ENCODE measurements around the gene TBC1D8. TPM values are rescaled to one million over a fixed set of nuclear protein-coding genes. Genes with fewer than 3 reads are reported as not detected.

Gene TBC1D8
- total and polyA plus RNA-seq, 9 of the 15 experiments (the other 6 are each of a cell fraction or from before 2014, with no cell fraction given) = 0.36 to 1.3 (median 0.82) TPM

DNA sequence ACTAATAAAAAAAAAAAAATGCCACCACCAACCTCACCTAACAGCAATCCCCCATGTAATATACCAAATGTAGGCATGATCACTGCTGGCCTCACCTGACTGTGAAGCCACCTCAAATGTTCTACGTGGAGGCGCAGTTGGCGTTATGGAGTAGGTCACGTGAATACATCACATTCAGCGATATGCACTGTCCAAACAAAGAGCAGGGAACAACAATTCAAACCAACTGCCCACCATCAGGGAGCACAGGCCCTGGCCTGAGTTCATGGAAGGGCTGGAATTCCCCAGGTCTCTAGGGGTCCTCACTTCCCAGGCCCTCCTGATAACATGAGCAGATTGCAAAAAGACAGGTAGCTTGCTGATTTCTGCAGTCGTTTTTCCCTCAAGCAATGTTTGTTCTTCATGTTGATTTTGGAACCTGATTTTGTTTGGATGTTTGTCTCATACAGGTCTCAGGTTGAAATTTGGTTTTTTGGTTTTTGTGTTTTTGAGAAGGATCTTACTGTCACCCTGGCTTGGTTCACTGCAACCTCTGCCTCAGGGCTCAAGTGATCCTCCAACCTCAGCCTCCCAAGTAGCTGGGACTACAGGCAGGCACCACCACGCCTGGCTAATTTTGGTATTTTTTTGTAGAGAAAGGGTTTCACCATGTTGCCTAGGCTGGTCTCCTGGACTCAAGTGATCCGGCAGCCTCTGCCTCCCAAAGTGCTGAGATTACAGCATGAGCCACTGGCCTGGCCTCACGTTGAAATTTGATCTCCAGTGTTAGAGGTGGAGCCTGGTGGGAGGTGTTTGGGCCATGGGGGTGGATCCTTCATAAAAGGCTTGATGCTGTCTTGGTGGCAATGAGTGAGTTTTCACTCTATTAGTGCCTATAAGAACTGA is 15.5 kb downstream of the TBC1D8 start (continued):
- TF ChIP-seq, protein P1, sequence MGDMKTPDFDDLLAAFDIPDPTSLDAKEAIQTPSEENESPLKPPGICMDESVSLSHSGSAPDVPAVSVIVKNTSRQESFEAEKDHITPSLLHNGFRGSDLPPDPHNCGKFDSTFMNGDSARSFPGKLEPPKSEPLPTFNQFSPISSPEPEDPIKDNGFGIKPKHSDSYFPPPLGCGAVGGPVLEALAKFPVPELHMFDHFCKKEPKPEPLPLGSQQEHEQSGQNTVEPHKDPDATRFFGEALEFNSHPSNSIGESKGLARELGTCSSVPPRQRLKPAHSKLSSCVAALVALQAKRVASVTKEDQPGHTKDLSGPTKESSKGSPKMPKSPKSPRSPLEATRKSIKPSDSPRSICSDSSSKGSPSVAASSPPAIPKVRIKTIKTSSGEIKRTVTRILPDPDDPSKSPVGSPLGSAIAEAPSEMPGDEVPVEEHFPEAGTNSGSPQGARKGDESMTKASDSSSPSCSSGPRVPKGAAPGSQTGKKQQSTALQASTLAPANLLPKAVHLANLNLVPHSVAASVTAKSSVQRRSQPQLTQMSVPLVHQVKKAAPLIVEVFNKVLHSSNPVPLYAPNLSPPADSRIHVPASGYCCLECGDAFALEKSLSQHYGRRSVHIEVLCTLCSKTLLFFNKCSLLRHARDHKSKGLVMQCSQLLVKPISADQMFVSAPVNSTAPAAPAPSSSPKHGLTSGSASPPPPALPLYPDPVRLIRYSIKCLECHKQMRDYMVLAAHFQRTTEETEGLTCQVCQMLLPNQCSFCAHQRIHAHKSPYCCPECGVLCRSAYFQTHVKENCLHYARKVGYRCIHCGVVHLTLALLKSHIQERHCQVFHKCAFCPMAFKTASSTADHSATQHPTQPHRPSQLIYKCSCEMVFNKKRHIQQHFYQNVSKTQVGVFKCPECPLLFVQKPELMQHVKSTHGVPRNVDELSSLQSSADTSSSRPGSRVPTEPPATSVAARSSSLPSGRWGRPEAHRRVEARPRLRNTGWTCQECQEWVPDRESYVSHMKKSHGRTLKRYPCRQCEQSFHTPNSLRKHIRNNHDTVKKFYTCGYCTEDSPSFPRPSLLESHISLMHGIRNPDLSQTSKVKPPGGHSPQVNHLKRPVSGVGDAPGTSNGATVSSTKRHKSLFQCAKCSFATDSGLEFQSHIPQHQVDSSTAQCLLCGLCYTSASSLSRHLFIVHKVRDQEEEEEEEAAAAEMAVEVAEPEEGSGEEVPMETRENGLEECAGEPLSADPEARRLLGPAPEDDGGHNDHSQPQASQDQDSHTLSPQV (IDR thresholded peaks at IDR 0.05) = no peak
- TF ChIP-seq BMI1 (IDR thresholded peaks at IDR 0.05; ENCODE audit: low read length) (no peak), MAFK (IDR thresholded peaks at IDR 0.05; ENCODE audit: low read length) (no peak)

DNA sequence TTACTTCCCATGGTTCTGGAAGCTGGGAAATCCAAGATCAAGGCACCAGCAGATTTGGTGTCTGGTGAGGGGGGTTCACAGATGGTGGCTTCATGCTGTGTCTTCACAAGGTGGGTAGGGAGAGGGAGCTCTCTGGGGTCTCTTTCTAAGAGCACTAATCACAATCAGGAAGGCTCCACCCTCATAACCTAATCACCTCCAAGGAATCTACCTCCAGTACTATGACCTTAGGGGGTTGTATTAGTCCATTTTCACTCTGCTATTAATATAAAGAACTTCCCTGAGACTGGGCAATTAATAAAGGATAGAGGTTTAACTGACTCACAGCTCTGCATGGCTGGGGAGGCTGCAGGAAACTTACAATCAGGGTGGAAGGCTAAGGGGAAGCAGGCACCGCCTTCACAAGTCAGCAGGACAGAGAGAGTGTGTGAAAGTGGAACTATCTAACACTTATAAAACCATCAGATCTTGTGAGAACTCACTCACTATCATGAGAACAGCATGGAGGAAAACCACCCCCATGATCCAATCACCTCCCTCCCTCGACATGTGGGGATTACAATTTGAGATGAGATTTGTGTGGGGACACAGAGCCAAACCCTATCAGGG is 17.6 kb downstream of the TBC1D8 start:
- POLR2A ChIA-PET = interaction anchor here (0.7 kb wide), 1 partner anchor 13 kb away, joined by 3 read pairs; no protein-coding TSS in a partner anchor

More for the DNA sequence above, 17.6 kb downstream of the TBC1D8 start:
- Histone ChIP-seq H3K9ac (ENCODE audit: insufficient read depth in 1 of 2, low read depth in 2 of 2, low read length in 2 of 2) (no peak overlapping the region), H3K9me1 (ENCODE audit: control insufficient read depth, insufficient read depth, low read length) (no peaks in the 10 kb centered on the region), H3K4me3 (no peak overlapping the region), H3K9me3 (replicated peaks; ENCODE audit: control insufficient read depth, insufficient read depth, low read depth, low read length) (no peaks in the 10 kb centered on the region), H3K27ac (ENCODE audit: extremely low read depth, low read depth, low read length) (no peak overlapping the region), H3K27me3 (ENCODE audit: control insufficient read depth in 2 of 2, insufficient read depth in 2 of 2, low read length in 2 of 2) (peaks cover 7 to 29% of the 10 kb centered on the region in 2 experiments), H3K4me2 (ENCODE audit: insufficient read depth, low read length) (no peak overlapping the region), H3K36me3 (ENCODE audit: control insufficient read depth, insufficient read depth, low read length) (no peaks in the 10 kb centered on the region), H2AFZ (ENCODE audit: low read depth, low read length) (no peak overlapping the region), H3K79me2 (ENCODE audit: control insufficient read depth, insufficient read depth, low read length) (no peaks in the 10 kb centered on the region), H3K4me1 (replicated peaks in 1 of 2; ENCODE audit: control insufficient read depth in 2 of 2, insufficient read depth in 2 of 2, low read length in 2 of 2) (no peaks in the 10 kb centered on the region), H4K20me1 (replicated peaks; ENCODE audit: control insufficient read depth, insufficient read depth, low read length) (no peaks in the 10 kb centered on the region)
- FAIRE-seq (no peak), ATAC-seq (no peak), DNase-seq (ENCODE audit: extremely low read depth in 1 of 4, low spot score in 3 of 4) (no peak)
- CTCF ChIA-PET (ENCODE audit: low intra/inter-chr PET ratio) = no interaction called here
- intact Hi-C loops (cut with micrococcal nuclease) (no loop called here), in situ Hi-C loops (cut with MboI) (no loop called here)
- BruUV-seq (replicated peaks) = no TSS peak
- WGBS (ENCODE audit: insufficient coverage, low coverage, missing lambda C conversion rate) = 0% methylated on average over 2 of the region's 2 CpGs
- TF ChIP-seq, protein P2, sequence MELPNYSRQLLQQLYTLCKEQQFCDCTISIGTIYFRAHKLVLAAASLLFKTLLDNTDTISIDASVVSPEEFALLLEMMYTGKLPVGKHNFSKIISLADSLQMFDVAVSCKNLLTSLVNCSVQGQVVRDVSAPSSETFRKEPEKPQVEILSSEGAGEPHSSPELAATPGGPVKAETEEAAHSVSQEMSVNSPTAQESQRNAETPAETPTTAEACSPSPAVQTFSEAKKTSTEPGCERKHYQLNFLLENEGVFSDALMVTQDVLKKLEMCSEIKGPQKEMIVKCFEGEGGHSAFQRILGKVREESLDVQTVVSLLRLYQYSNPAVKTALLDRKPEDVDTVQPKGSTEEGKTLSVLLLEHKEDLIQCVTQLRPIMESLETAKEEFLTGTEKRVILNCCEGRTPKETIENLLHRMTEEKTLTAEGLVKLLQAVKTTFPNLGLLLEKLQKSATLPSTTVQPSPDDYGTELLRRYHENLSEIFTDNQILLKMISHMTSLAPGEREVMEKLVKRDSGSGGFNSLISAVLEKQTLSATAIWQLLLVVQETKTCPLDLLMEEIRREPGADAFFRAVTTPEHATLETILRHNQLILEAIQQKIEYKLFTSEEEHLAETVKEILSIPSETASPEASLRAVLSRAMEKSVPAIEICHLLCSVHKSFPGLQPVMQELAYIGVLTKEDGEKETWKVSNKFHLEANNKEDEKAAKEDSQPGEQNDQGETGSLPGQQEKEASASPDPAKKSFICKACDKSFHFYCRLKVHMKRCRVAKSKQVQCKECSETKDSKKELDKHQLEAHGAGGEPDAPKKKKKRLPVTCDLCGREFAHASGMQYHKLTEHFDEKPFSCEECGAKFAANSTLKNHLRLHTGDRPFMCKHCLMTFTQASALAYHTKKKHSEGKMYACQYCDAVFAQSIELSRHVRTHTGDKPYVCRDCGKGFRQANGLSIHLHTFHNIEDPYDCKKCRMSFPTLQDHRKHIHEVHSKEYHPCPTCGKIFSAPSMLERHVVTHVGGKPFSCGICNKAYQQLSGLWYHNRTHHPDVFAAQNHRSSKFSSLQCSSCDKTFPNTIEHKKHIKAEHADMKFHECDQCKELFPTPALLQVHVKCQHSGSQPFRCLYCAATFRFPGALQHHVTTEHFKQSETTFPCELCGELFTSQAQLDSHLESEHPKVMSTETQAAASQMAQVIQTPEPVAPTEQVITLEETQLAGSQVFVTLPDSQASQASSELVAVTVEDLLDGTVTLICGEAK (IDR thresholded peaks at IDR 0.05) = no peak
- TF ChIP-seq, protein P2 (CRISPR knock-in tag; IDR thresholded peaks at IDR 0.05) = no peak

Data from K562 (cell line).